Mucosa of descending colon (tissue), 3 donors: ENCODE data around the gene SNRPB2. TPM values are rescaled to one million over a fixed set of nuclear protein-coding genes. Genes with fewer than 3 reads are reported as not detected.

Experiments
- ATAC-seq: fragments of 200-7000 bp; cut with Tn5 transposase; one replicate; pipeline ENCODE4 v1.9.1; 2020; ENCODE audit warnings: mild to moderate bottlenecking, moderate library complexity
- DNase-seq, 3 donors: peaks; one replicate each; pipeline ENCODE4 v3.0.0-alpha.2; 2020
- H3K36me3 ChIP-seq: fragments of 200-600 bp; one replicate; pipeline ENCODE4 v1.8.0; 2021; ENCODE audit warnings: low read depth, mild to moderate bottlenecking
- H3K4me1 ChIP-seq: fragments of 200-600 bp; one replicate; pipeline ENCODE4 v1.8.0; 2021; ENCODE audit warnings: low read depth, mild to moderate bottlenecking
- H3K4me3 ChIP-seq: fragments of 200-600 bp; one replicate; pipeline ENCODE4 v1.8.0; 2021; ENCODE audit warnings: mild to moderate bottlenecking
- H3K9me3 ChIP-seq: fragments of 200-600 bp; one replicate; pipeline ENCODE4 v1.8.0; 2021; ENCODE audit warnings: mild to moderate bottlenecking
- CTCF ChIP-seq: fragments of 200-600 bp; IDR thresholded peaks from one replicate; pipeline ENCODE4 v1.8.0; 2022; ENCODE audit warnings: antibody characterized with exemption, mild to moderate bottlenecking
- intact Hi-C, 2 donors: fragments of 100-400 bp; cut with DNase I in 1 of 2; cut with micrococcal nuclease in 1 of 2; formaldehyde crosslinking; loops; one replicate each; pipeline versions ENCODE4 v1.11.0 to v1.11.1; 2022; cut with DNase I, micrococcal nuclease
- total RNA-seq, 3 donors: library from RNA; stranded (reverse); fragmentation: NEBNext Ultra II Directional in 2 of 3; extraction: Animal tissue kit (Norgen Biotek cat#: 25700) in 2 of 3; gene quantifications; one replicate each; pipeline versions ENCODE4 v1.2.1 to v1.2.4, GENCODE V29; 2021 to 2023
- donor health status: DM: no; HTN: no; CAD: no; lungs with moderate emphysema.
- donor health status: DM: no; HTN: no; CAD: no.
- donor health status: DM: no; HTN: yes; CAD: no.

The SNRPB2 gene
- total RNA-seq, 3 donors from 2014 or later, result 25.7 to 42.1 (median 36.2) TPM

- H3K36me3 ChIP-seq, result no peaks in the 10 kb centered on the region
- TF ChIP-seq CTCF, result no peak
- intact Hi-C loops, result no loop called here
- DNase-seq, result no peak
- H3K9me3 ChIP-seq, result no peaks in the 10 kb centered on the region
- no peak for ATAC-seq
- H3K4me3 ChIP-seq, result no peak overlapping the region
- H3K4me1 ChIP-seq, result no peaks in the 10 kb centered on the region
Observed at GRCh38 chr20:16759181-16759563, 29.3 kb downstream of the SNRPB2 start.

- intact Hi-C loops, result no loop called here
- Histone ChIP-seq H3K9me3 (no peaks in the 10 kb centered on the region), H3K36me3 (no peaks in the 10 kb centered on the region), H3K4me1 (no peaks in the 10 kb centered on the region), H3K4me3 (no peak overlapping the region)
- TF ChIP-seq CTCF, result no peak
- DNase-seq (no peak), ATAC-seq (no peak)
Observed at GRCh38 chr20:16760431-16761304, 30.8 kb downstream of the SNRPB2 start.

GRCh38 chr20:16761305-16761829 is 31.5 kb downstream of the SNRPB2 start:
- ATAC-seq (peak; percentile 78), DNase-seq (peak in 1 of 3 donors; percentile 59)
- Histone ChIP-seq H3K4me1 (no peaks in the 10 kb centered on the region), H3K4me3 (no peak overlapping the region), H3K9me3 (no peaks in the 10 kb centered on the region), H3K36me3 (no peaks in the 10 kb centered on the region)
- intact Hi-C loops, result no loop called here
- peak; percentile 47 for TF ChIP-seq CTCF

GRCh38 chr20:16764560-16764959 is 34.7 kb downstream of the SNRPB2 start:
- no peak for DNase-seq
- intact Hi-C loops, result no loop called here
- Histone ChIP-seq H3K36me3 (no peaks in the 10 kb centered on the region), H3K9me3 (no peaks in the 10 kb centered on the region), H3K4me3 (no peak overlapping the region), H3K4me1 (no peaks in the 10 kb centered on the region)
- no peak for ATAC-seq
- no peak for TF ChIP-seq CTCF

- Histone ChIP-seq H3K4me3 (no peak overlapping the region), H3K9me3 (no peaks in the 10 kb centered on the region), H3K4me1 (no peaks in the 10 kb centered on the region), H3K36me3 (no peaks in the 10 kb centered on the region)
- ATAC-seq (no peak), DNase-seq (no peak)
- intact Hi-C loops, result no loop called here
- no peak for TF ChIP-seq CTCF
Observed at GRCh38 chr20:16771213-16771612, 41.4 kb downstream of the SNRPB2 start.
